ENCODE measurements around the gene EIF2D. TPM values are rescaled to one million over a fixed set of nuclear protein-coding genes. Genes with fewer than 3 reads are reported as not detected.

Gene EIF2D
- total RNA-seq, 2 donors from 2014 or later = 35.5 to 38.4 TPM

GRCh38 chr1:206580438-206581113 is 31.7 kb downstream of the EIF2D start:
- intact Hi-C loops (cut with DNase I, micrococcal nuclease) = loop anchor here (5.0 to 10.0 kb wide), 3 partner anchors 33 to 96 kb away; no protein-coding TSS in a partner anchor
- DNase-seq (peak in 1 of 2 donors; percentile 14), ATAC-seq (no peak)

GRCh38 chr1:206579747-206580437 is 32.4 kb downstream of the EIF2D start:
- intact Hi-C loops (cut with DNase I, micrococcal nuclease) = loop anchor here (5.0 to 10.0 kb wide), 3 partner anchors 33 to 95 kb away; no protein-coding TSS in a partner anchor
- ATAC-seq = peak; percentile 46
- peak; percentile 71 to 82 for DNase-seq

GRCh38 chr1:206578978-206579374 is 33.3 kb downstream of the EIF2D start:
- intact Hi-C loops (cut with DNase I, micrococcal nuclease) = no loop called here
- ATAC-seq = no peak
- DNase-seq = no peak

- ATAC-seq (no peak), DNase-seq (no peak)
- intact Hi-C loops (cut with DNase I, micrococcal nuclease) = no loop called here
These were observed 33.9 kb downstream of the EIF2D start for GRCh38 chr1:206578068-206578977.

GRCh38 chr1:206577626-206578025 is 34.6 kb downstream of the EIF2D start:
- DNase-seq = no peak
- no peak for ATAC-seq
- intact Hi-C loops (cut with DNase I, micrococcal nuclease) = no loop called here

- ATAC-seq (no peak), DNase-seq (no peak)
- intact Hi-C loops (cut with DNase I, micrococcal nuclease) = no loop called here
These were observed 36.1 kb downstream of the EIF2D start for GRCh38 chr1:206575894-206576737.

- DNase-seq = peak; percentile 32 to 53
- ATAC-seq = peak; percentile 51
- intact Hi-C loops (cut with DNase I, micrococcal nuclease) = no loop called here
These were observed 36.9 kb downstream of the EIF2D start for GRCh38 chr1:206575165-206575893.

GRCh38 chr1:206573762-206574161 is 38.5 kb downstream of the EIF2D start:
- intact Hi-C loops (cut with DNase I, micrococcal nuclease) = no loop called here
- no peak for DNase-seq
- no peak for ATAC-seq

GRCh38 chr1:206573319-206573718 is 38.9 kb downstream of the EIF2D start:
- intact Hi-C loops (cut with DNase I, micrococcal nuclease) = no loop called here
- no peak for ATAC-seq
- no peak for DNase-seq

- no peak for ATAC-seq
- intact Hi-C loops (cut with DNase I, micrococcal nuclease) = no loop called here
- DNase-seq = no peak
These were observed 39.4 kb downstream of the EIF2D start for GRCh38 chr1:206572835-206573234.

- DNase-seq (no peak), ATAC-seq (no peak)
- intact Hi-C loops (cut with DNase I, micrococcal nuclease) = no loop called here
These were observed 41.7 kb downstream of the EIF2D start for GRCh38 chr1:206570529-206570928.

GRCh38 chr1:206569556-206569955 is 42.7 kb downstream of the EIF2D start:
- intact Hi-C loops (cut with DNase I, micrococcal nuclease) = no loop called here
- DNase-seq (no peak), ATAC-seq (no peak)

- ATAC-seq (no peak), DNase-seq (no peak)
- intact Hi-C loops (cut with DNase I, micrococcal nuclease) = no loop called here
These were observed 43.4 kb downstream of the EIF2D start for GRCh38 chr1:206568779-206569352.

GRCh38 chr1:206568256-206568655 is 44.0 kb downstream of the EIF2D start:
- intact Hi-C loops (cut with DNase I, micrococcal nuclease) = no loop called here
- no peak for DNase-seq
- ATAC-seq = no peak

- DNase-seq = no peak
- intact Hi-C loops (cut with DNase I, micrococcal nuclease) = no loop called here
- no peak for ATAC-seq
These were observed 45.3 kb downstream of the EIF2D start for GRCh38 chr1:206566999-206567398.

GRCh38 chr1:206565995-206566394 is 46.3 kb downstream of the EIF2D start:
- DNase-seq (no peak), ATAC-seq (no peak)
- intact Hi-C loops (cut with DNase I, micrococcal nuclease) = no loop called here

- no peak for ATAC-seq
- intact Hi-C loops (cut with DNase I, micrococcal nuclease) = no loop called here
- DNase-seq = no peak
These were observed 48.7 kb downstream of the EIF2D start for GRCh38 chr1:206563367-206564207.
